Smooth muscle cell (in vitro differentiated cells): ENCODE measurements around the gene CEP131. TPM values are rescaled to one million over a fixed set of nuclear protein-coding genes. Genes with fewer than 3 reads are reported as not detected.

Experiments used
- DNase-seq: peaks from one replicate; lab custom pipeline; 2025; ENCODE audit not compliant: unreplicated experiment; lab: John Stamatoyannopoulos, UW
- H2AFZ ChIP-seq: fragments of 200-600 bp; sonication (generic); 2 replicates; pipeline ENCODE4 v1.6.0; 2016; ENCODE audit warnings: antibody characterized with exemption, low read depth, mild to moderate bottlenecking
- H3F3A ChIP-seq: fragments of 200-600 bp; sonication (generic); 2 replicates; pipeline ENCODE4 v1.6.0; 2017; ENCODE audit warnings: antibody characterized with exemption, low read depth
- H3K27ac ChIP-seq: fragments of 200-600 bp; sonication (generic); 2 replicates; pipeline ENCODE4 v1.5.1; 2016; ENCODE audit warnings: low read depth, mild to moderate bottlenecking
- H3K27me3 ChIP-seq: fragments of 200-600 bp; sonication (generic); 2 replicates; pipeline ENCODE4 v1.6.1; 2016; ENCODE audit warnings: low read depth, mild to moderate bottlenecking
- H3K36me3 ChIP-seq: fragments of 200-600 bp; sonication (generic); 2 replicates; pipeline ENCODE4 v1.5.1; 2016; ENCODE audit warnings: low read depth
- H3K4me1 ChIP-seq: fragments of 200-600 bp; sonication (generic); 2 replicates; pipeline ENCODE4 v1.5.1; 2016; ENCODE audit warnings: low read depth
- H3K4me2 ChIP-seq: fragments of 200-600 bp; sonication (generic); 2 replicates; pipeline ENCODE4 v1.6.0; 2016; ENCODE audit warnings: mild to moderate bottlenecking
- H3K4me3 ChIP-seq: fragments of 200-600 bp; sonication (generic); 2 replicates; pipeline ENCODE4 v1.5.1; 2016; ENCODE audit warnings: mild to moderate bottlenecking
- H3K79me2 ChIP-seq: fragments of 200-600 bp; sonication (generic); 2 replicates; pipeline ENCODE4 v1.6.0; 2016; ENCODE audit warnings: low read depth, mild to moderate bottlenecking
- H3K9ac ChIP-seq: fragments of 200-600 bp; sonication (generic); 2 replicates; pipeline ENCODE4 v1.6.0; 2016; ENCODE audit warnings: low read depth
- H3K9me3 ChIP-seq: fragments of 200-600 bp; sonication (generic); replicated peaks from 2 replicates; pipeline ENCODE4 v1.5.1; 2016; ENCODE audit warnings: low read depth
- H4K20me1 ChIP-seq: fragments of 200-600 bp; sonication (generic); 2 replicates; pipeline ENCODE4 v1.6.0; 2016; ENCODE audit warnings: low read depth
- whole genome bisulfite sequencing: methylation state at CpG from one replicate; pipeline ENCODE4 v1.1.7; 2016; ENCODE audit warnings: low lambda C conversion rate; 5-methylcytosine and 5-hydroxymethylcytosine counted together
- polyA plus RNA-seq: library from polyadenylated mRNA; unstranded; fragments of >200 nt; fragmentation: Nextera tagmentation; extraction: Ambion mirVana; gene quantifications from 2 replicates; pipeline ENCODE4 v1.2.1, GENCODE V29; 2016
- total RNA-seq: library from RNA; depleted of rRNA; stranded (reverse); fragments of >200 nt; gene quantifications from 2 replicates; pipeline ENCODE4 v1.2.3, GENCODE V29; 2014
- TF ChIP-seq, protein P1 (sequence below): fragments of 200-600 bp; sonication (generic); IDR thresholded peaks from 2 replicates; pipeline ENCODE4 v1.5.1; 2017; ENCODE audit warnings: borderline replicate concordance, mild to moderate bottlenecking, antibody characterized with exemption; ENCODE audit not compliant: insufficient read depth, poor library complexity, severe bottlenecking

CEP131 gene
- total and polyA plus RNA-seq, 2 experiments from 2014 or later, result 3.0 to 13.4 TPM

DNA sequence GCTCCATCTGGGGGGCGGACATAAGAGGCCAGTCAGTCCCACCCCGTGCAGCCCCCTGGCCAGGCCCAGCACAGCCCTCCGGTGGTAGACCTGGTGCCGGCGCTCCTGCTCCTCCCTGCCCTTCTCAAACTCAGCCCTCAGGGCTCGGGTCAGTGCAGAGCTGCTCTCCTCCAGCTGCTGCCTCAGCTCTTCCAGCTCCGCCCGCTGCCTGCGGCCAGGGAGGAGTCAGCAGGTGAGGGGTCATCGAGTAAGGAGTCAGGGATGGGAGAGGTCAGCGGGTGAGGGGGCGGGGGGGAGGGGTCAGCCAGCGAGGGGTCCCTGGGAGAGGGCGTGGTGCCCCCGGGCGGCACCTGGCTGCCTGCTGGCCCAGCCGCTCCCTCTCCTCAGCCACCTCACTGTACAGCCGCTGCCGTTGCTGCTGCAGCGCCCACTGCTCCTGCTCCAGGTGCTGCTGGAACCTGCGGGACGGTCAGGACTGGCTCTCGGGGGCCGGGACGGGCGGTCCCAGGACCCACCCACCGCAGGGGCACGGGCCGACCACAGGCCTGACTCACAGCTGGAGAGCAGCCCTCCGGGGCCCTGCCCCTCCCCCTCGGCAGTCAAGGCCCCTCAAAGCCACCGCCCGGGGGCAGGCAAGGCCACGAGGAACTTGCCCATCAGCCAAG, 30.2 kb downstream of the CEP131 start:
- Histone ChIP-seq H3K27me3 (no peaks in the 10 kb centered on the region), H3K4me1 (no peaks in the 10 kb centered on the region)
- no peak for DNase-seq

GRCh38 chr17:81191646-81192045, 31.1 kb downstream of the CEP131 start:
- H3F3A ChIP-seq, result no peaks in the 10 kb centered on the region
- DNase-seq, result no peak
- no peaks in the 10 kb centered on the region for H3K9me3 ChIP-seq
- H3K9ac ChIP-seq, result no peak overlapping the region
- H3K4me1 ChIP-seq, result no peaks in the 10 kb centered on the region
- no peaks in the 10 kb centered on the region for H3K27me3 ChIP-seq
- WGBS, result 97% methylated on average over 14 of the region's 14 CpGs
- H3K4me2 ChIP-seq, result no peak overlapping the region
- H3K79me2 ChIP-seq, result no peaks in the 10 kb centered on the region
- no peaks in the 10 kb centered on the region for H3K36me3 ChIP-seq
- H3K4me3 ChIP-seq, result no peak overlapping the region
- TF ChIP-seq, protein P1, sequence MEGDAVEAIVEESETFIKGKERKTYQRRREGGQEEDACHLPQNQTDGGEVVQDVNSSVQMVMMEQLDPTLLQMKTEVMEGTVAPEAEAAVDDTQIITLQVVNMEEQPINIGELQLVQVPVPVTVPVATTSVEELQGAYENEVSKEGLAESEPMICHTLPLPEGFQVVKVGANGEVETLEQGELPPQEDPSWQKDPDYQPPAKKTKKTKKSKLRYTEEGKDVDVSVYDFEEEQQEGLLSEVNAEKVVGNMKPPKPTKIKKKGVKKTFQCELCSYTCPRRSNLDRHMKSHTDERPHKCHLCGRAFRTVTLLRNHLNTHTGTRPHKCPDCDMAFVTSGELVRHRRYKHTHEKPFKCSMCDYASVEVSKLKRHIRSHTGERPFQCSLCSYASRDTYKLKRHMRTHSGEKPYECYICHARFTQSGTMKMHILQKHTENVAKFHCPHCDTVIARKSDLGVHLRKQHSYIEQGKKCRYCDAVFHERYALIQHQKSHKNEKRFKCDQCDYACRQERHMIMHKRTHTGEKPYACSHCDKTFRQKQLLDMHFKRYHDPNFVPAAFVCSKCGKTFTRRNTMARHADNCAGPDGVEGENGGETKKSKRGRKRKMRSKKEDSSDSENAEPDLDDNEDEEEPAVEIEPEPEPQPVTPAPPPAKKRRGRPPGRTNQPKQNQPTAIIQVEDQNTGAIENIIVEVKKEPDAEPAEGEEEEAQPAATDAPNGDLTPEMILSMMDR, result no peak
- no peaks in the 10 kb centered on the region for H4K20me1 ChIP-seq
- H2AFZ ChIP-seq, result no peak overlapping the region
- H3K27ac ChIP-seq, result no peak overlapping the region

More for the DNA sequence above, 30.2 kb downstream of the CEP131 start:
- Histone ChIP-seq H3K36me3 (no peaks in the 10 kb centered on the region), H3K9me3 (no peaks in the 10 kb centered on the region), H3K79me2 (no peaks in the 10 kb centered on the region), H3K4me3 (no peak overlapping the region), H2AFZ (no peak overlapping the region), H3K27ac (no peak overlapping the region), H3F3A (no peaks in the 10 kb centered on the region), H4K20me1 (no peaks in the 10 kb centered on the region), H3K9ac (no peak overlapping the region), H3K4me2 (no peak overlapping the region)
- TF ChIP-seq, protein P1, result no peak
- 84% methylated on average over 14 of the region's 34 CpGs for WGBS

DNA sequence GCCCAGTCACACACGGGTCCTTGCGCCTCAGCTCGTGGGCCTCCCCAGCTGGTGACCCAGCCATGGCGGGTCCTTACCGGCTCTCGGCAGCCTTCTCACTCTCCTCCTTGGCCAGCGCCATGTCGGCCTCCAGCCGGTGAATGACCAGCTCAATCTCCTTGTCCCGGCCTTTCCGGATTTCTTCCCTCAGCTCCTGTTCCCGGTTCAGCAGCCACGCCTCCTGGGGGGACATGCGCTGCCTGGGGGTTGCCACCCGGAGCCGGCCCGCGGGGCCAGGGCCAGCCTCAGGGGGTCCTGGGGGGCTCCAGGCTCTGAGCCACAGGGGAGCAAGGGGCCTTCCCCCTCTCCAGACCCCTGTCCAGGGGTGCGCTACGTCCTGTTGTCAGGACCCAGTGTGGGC, 31.6 kb downstream of the CEP131 start:
- no peak for DNase-seq
- WGBS, result 93% methylated on average over 20 of the region's 20 CpGs

More for the DNA sequence above, 31.6 kb downstream of the CEP131 start:
- Histone ChIP-seq H3K27me3 (no peaks in the 10 kb centered on the region), H3K4me2 (no peak overlapping the region), H2AFZ (no peak overlapping the region), H4K20me1 (no peaks in the 10 kb centered on the region), H3K9me3 (no peaks in the 10 kb centered on the region), H3K36me3 (no peaks in the 10 kb centered on the region), H3K4me3 (no peak overlapping the region), H3K4me1 (no peaks in the 10 kb centered on the region), H3K27ac (no peak overlapping the region), H3K9ac (no peak overlapping the region), H3K79me2 (no peaks in the 10 kb centered on the region), H3F3A (no peaks in the 10 kb centered on the region)
- TF ChIP-seq, protein P1, result no peak
